ENCODE measurements around the gene FOXR2. TPM values are rescaled to one million over a fixed set of nuclear protein-coding genes. Genes with fewer than 3 reads are reported as not detected.

FOXR2 gene
- total and polyA plus RNA-seq, 4 experiments from 2014 or later: not detected

DNA sequence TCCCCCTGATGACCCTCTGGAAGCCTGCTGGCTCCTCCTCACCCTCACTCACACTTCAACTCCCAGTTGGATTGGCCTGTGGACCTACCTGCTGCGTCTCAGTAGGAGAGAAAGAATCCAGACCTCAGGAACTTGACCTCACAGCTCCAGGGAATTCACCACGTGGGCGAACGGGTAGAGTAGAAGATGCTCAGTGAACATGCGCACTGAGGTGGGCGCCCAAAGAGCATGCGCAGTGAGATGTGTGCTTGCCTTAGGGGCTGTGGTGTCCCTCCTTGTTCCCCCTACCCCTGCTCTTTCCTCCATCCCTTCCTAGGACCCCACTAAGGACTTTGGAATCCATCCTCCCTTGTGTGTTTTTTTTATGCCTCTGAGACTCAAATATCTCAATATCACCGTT is 12.9 kb downstream of the FOXR2 start:
- intact Hi-C loops (cut with micrococcal nuclease): no loop called here
- H3K9me3 Mint-ChIP-seq: no peaks in the 10 kb centered on the region
- H3K4me3 Mint-ChIP-seq: no peak overlapping the region
- no peaks in the 10 kb centered on the region for H3K9me3 ChIP-seq (ENCODE audit: control insufficient read depth in 1 of 2, low read length in 2 of 2)
- ChIA-PET CTCF (ENCODE audit: partially characterized antibody) (no interaction called here), POLR2A (ENCODE audit: partially characterized antibody) (no interaction called here)
- no peaks in the 10 kb centered on the region for H3K27me3 ChIP-seq (ENCODE audit: insufficient read depth, low read length)
- H3K27me3 Mint-ChIP-seq: peaks cover 0 to 3% of the 10 kb centered on the region in 2 donors
- H3K27ac Mint-ChIP-seq: peak overlapping the region in 1 of 7 donors; percentile 30
- no peaks in the 10 kb centered on the region for H3K36me3 ChIP-seq (ENCODE audit: insufficient read depth, low read length)
- no peaks in the 10 kb centered on the region for H3K4me1 ChIP-seq (ENCODE audit: insufficient read depth, low read length)
- DNase-seq: no peak
- no peak overlapping the region for H3K4me3 ChIP-seq (ENCODE audit: low read length in 2 of 2)
- H3K27ac ChIP-seq (ENCODE audit: low read depth, low read length): no peak overlapping the region
- H3K4me1 Mint-ChIP-seq: no peaks in the 10 kb centered on the region
- no peaks in the 10 kb centered on the region for H3K36me3 Mint-ChIP-seq

DNA sequence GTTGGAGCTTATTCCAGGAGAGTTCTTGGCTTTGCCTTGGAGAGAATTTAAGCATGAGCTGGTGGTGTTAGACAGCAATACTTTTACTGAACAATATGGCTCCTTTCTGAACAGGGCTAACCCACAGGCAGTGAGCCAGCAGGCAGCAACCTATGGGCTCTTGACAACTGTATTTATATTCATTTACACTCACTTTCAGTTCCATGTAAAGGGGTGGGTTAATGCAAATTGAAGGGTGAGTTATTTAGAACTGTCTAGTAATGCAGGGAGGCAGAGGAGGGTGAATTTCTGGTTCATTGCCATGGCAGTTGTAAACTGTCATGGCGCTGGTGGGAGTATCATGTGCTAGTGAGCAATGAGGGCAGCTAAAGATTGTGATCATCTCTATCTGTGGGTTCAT is 15.7 kb downstream of the FOXR2 start:
- H3K4me1 Mint-ChIP-seq: no peaks in the 10 kb centered on the region
- H3K4me1 ChIP-seq (ENCODE audit: insufficient read depth, low read length): no peaks in the 10 kb centered on the region
- intact Hi-C loops (cut with micrococcal nuclease): no loop called here
- ChIA-PET POLR2A (ENCODE audit: partially characterized antibody) (no interaction called here), CTCF (ENCODE audit: partially characterized antibody) (no interaction called here)
- no peak overlapping the region for H3K27ac ChIP-seq (ENCODE audit: low read depth, low read length)
- no peaks in the 10 kb centered on the region for H3K9me3 Mint-ChIP-seq
- no peaks in the 10 kb centered on the region for H3K27me3 ChIP-seq (ENCODE audit: insufficient read depth, low read length)
- H3K4me3 ChIP-seq (ENCODE audit: low read length in 2 of 2): no peak overlapping the region
- no peak for DNase-seq
- no peak overlapping the region for H3K4me3 Mint-ChIP-seq
- no peaks in the 10 kb centered on the region for H3K9me3 ChIP-seq (ENCODE audit: control insufficient read depth in 1 of 2, low read length in 2 of 2)
- H3K27ac Mint-ChIP-seq: no peak overlapping the region
- no peaks in the 10 kb centered on the region for H3K36me3 Mint-ChIP-seq
- no peaks in the 10 kb centered on the region for H3K36me3 ChIP-seq (ENCODE audit: insufficient read depth, low read length)
- peaks cover 3% of the 10 kb centered on the region in 2 donors for H3K27me3 Mint-ChIP-seq

DNA sequence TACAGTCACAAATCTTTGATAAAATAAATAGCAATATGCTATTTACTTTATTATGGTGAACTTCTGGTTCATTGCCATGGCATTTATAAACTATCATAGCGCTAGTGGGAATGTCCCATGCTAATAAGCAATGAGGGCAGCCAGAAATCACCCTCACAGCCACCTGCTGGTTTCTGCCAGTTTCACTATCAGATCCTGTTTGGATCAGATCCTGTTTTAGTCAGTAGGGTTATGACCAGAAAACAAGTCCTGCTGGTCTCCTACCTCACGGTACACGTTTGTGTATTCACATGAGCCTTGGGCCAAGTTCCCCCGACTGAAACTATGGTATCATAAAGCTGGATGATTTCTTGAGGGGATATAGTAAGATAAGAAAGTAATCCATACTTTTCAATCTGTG is 17.7 kb downstream of the FOXR2 start:
- H3K27ac ChIP-seq (ENCODE audit: low read depth, low read length): no peak overlapping the region
- intact Hi-C loops (cut with micrococcal nuclease): no loop called here
- no peaks in the 10 kb centered on the region for H3K36me3 Mint-ChIP-seq
- H3K9me3 ChIP-seq (ENCODE audit: control insufficient read depth in 1 of 2, low read length in 2 of 2): no peaks in the 10 kb centered on the region
- no peak overlapping the region for H3K4me3 ChIP-seq (ENCODE audit: low read length in 2 of 2)
- CTCF ChIA-PET (ENCODE audit: partially characterized antibody): no interaction called here
- no peaks in the 10 kb centered on the region for H3K27me3 ChIP-seq (ENCODE audit: insufficient read depth, low read length)
- H3K36me3 ChIP-seq (ENCODE audit: insufficient read depth, low read length): no peaks in the 10 kb centered on the region
- H3K27me3 Mint-ChIP-seq: peaks cover 3% of the 10 kb centered on the region in 2 donors
- no peak overlapping the region for H3K27ac Mint-ChIP-seq
- H3K4me1 ChIP-seq (ENCODE audit: insufficient read depth, low read length): no peaks in the 10 kb centered on the region
- POLR2A ChIA-PET (ENCODE audit: partially characterized antibody): no interaction called here
- no peak for DNase-seq
- no peaks in the 10 kb centered on the region for H3K9me3 Mint-ChIP-seq
- H3K4me1 Mint-ChIP-seq: no peaks in the 10 kb centered on the region
- no peak overlapping the region for H3K4me3 Mint-ChIP-seq

DNA sequence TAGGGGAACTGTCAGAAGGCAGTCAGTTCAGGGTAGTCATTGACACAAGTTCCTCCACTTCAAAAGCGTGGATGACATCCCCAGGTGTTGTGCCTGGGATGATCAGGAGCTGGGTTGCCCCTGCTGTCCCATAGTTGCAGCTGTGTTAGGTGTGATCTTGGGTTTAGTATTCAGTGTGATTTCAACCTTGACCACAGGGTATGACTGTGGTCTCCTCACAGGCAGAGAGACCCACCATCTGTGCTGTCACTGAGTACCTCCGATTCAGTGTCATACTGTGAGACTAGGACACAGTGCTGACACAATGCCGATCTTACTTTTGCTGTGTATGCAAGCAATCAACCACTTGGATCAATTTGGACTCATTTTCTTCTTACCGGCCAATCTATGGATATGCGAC is 25.2 kb downstream of the FOXR2 start:
- POLR2A ChIA-PET (ENCODE audit: partially characterized antibody): no interaction called here
- CTCF ChIA-PET (ENCODE audit: partially characterized antibody): no interaction called here
- no peak overlapping the region for H3K27ac ChIP-seq (ENCODE audit: low read depth, low read length)
- no peaks in the 10 kb centered on the region for H3K9me3 ChIP-seq (ENCODE audit: control insufficient read depth in 1 of 2, low read length in 2 of 2)
- no peak overlapping the region for H3K4me3 Mint-ChIP-seq
- no peaks in the 10 kb centered on the region for H3K27me3 Mint-ChIP-seq
- H3K4me1 ChIP-seq (ENCODE audit: insufficient read depth, low read length): no peaks in the 10 kb centered on the region
- H3K36me3 Mint-ChIP-seq: no peaks in the 10 kb centered on the region
- H3K27ac Mint-ChIP-seq: no peak overlapping the region
- no peaks in the 10 kb centered on the region for H3K27me3 ChIP-seq (ENCODE audit: insufficient read depth, low read length)
- H3K36me3 ChIP-seq (ENCODE audit: insufficient read depth, low read length): no peaks in the 10 kb centered on the region
- DNase-seq: no peak
- peaks cover 0 to 3% (median 0%) of the 10 kb centered on the region in 8 donors for H3K9me3 Mint-ChIP-seq
- H3K4me1 Mint-ChIP-seq: peaks cover 0 to 4% (median 0%) of the 10 kb centered on the region in 4 donors
- intact Hi-C loops (cut with micrococcal nuclease): no loop called here
- H3K4me3 ChIP-seq (ENCODE audit: low read length in 2 of 2): no peak overlapping the region

DNA sequence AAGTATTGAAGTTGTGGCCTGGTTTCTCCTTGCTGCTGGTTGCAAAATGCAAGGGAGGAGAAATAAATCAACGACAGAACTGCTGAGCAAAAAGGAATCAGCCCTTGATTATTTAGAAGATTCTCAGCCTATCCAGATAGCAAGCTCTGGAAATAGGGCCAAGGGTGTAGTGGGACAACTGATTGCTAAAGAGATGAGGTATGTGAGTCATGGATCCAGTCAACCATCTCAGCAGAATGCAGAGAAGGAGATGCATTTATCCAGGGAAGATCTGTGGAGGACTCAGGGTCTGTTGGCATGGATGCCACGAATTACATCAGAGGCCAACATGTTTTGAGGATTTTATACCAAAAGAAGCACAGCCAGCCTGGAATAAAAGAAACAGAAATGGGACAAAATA is 36.7 kb downstream of the FOXR2 start:
- H3K9me3 ChIP-seq (ENCODE audit: control insufficient read depth in 1 of 2, low read length in 2 of 2): no peaks in the 10 kb centered on the region
- no peak overlapping the region for H3K4me3 ChIP-seq (ENCODE audit: low read length in 2 of 2)
- no peaks in the 10 kb centered on the region for H3K36me3 ChIP-seq (ENCODE audit: insufficient read depth, low read length)
- peaks cover 0 to 4% of the 10 kb centered on the region in 2 donors for H3K27me3 Mint-ChIP-seq
- peaks cover 0 to 4% (median 0%) of the 10 kb centered on the region in 8 donors for H3K9me3 Mint-ChIP-seq
- intact Hi-C loops (cut with micrococcal nuclease): no loop called here
- no peaks in the 10 kb centered on the region for H3K4me1 ChIP-seq (ENCODE audit: insufficient read depth, low read length)
- ChIA-PET POLR2A (ENCODE audit: partially characterized antibody) (no interaction called here), CTCF (ENCODE audit: partially characterized antibody) (no interaction called here)
- DNase-seq: no peak
- no peaks in the 10 kb centered on the region for H3K4me1 Mint-ChIP-seq
- no peak overlapping the region for H3K4me3 Mint-ChIP-seq
- H3K36me3 Mint-ChIP-seq: no peaks in the 10 kb centered on the region
- no peak overlapping the region for H3K27ac Mint-ChIP-seq
- no peaks in the 10 kb centered on the region for H3K27me3 ChIP-seq (ENCODE audit: insufficient read depth, low read length)
- no peak overlapping the region for H3K27ac ChIP-seq (ENCODE audit: low read depth, low read length)

DNA sequence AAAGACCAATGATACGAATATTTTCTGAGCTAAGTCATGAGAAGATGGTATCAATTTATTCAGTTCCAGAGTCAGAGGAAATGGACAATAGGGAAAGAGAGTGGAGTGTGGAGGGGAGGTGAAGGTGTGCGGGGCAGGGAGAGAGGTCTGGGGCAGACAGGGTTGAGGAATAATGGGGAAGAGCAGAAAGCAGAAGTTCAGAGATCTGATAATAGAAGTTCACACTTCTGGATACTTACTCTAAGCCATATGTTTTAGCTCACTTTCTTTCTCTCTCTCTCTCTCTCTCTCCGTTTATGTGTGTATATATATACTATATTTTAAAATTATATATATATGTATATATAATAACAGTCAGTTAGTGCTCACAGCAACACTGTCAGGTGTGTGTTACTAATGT is 40.4 kb downstream of the FOXR2 start:
- CTCF ChIA-PET (ENCODE audit: partially characterized antibody): no interaction called here

DNA sequence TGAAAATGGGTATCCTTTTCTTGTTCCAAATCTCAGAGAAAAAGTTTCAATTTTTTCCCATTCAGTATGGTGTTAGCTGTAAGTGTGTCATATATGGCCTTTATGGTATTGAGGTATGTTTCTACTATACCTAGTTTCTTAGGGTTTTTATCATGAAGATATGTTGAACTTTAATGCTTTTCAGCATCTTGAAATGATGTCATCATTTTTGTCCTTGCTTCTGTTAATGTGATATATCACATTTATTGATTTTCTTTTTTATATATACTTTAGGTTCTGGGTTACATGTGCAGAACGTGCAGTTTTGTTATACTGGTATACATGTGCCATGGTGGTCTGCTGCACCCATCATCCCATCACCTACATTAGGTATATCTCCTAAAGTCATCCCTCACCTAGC is 44.9 kb downstream of the FOXR2 start:
- peaks cover 0 to 40% (median 19%) of the 10 kb centered on the region in 8 donors for H3K9me3 Mint-ChIP-seq
- H3K4me3 Mint-ChIP-seq: no peak overlapping the region

More for the DNA sequence above, 40.4 kb downstream of the FOXR2 start:
- no peaks in the 10 kb centered on the region for H3K9me3 ChIP-seq (ENCODE audit: control insufficient read depth in 1 of 2, low read length in 2 of 2)
- intact Hi-C loops (cut with micrococcal nuclease): no loop called here
- H3K27ac ChIP-seq (ENCODE audit: low read depth, low read length): no peak overlapping the region
- no peaks in the 10 kb centered on the region for H3K36me3 Mint-ChIP-seq
- H3K27me3 ChIP-seq (ENCODE audit: insufficient read depth, low read length): no peaks in the 10 kb centered on the region
- H3K4me1 Mint-ChIP-seq: no peaks in the 10 kb centered on the region
- peaks cover 0 to 4% of the 10 kb centered on the region in 2 donors for H3K27me3 Mint-ChIP-seq
- no peak for DNase-seq
- no peak overlapping the region for H3K4me3 Mint-ChIP-seq
- H3K4me3 ChIP-seq (ENCODE audit: low read length in 2 of 2): no peak overlapping the region
- peaks cover 0 to 9% (median 4%) of the 10 kb centered on the region in 8 donors for H3K9me3 Mint-ChIP-seq
- peak overlapping the region in 1 of 7 donors; percentile 31 for H3K27ac Mint-ChIP-seq
- POLR2A ChIA-PET (ENCODE audit: partially characterized antibody): no interaction called here
- H3K4me1 ChIP-seq (ENCODE audit: insufficient read depth, low read length): no peaks in the 10 kb centered on the region
- H3K36me3 ChIP-seq (ENCODE audit: insufficient read depth, low read length): no peaks in the 10 kb centered on the region

More for the DNA sequence above, 44.9 kb downstream of the FOXR2 start:
- POLR2A ChIA-PET (ENCODE audit: partially characterized antibody): no interaction called here
- Histone ChIP-seq H3K4me3 (ENCODE audit: low read length in 2 of 2) (no peak overlapping the region), H3K27me3 (ENCODE audit: insufficient read depth, low read length) (no peaks in the 10 kb centered on the region), H3K36me3 (ENCODE audit: insufficient read depth, low read length) (no peaks in the 10 kb centered on the region), H3K27ac (ENCODE audit: low read depth, low read length) (no peak overlapping the region), H3K4me1 (ENCODE audit: insufficient read depth, low read length) (no peaks in the 10 kb centered on the region), H3K9me3 (ENCODE audit: control insufficient read depth in 1 of 2, low read length in 2 of 2) (no peaks in the 10 kb centered on the region)
- no peak for DNase-seq
- Mint-ChIP-seq H3K27me3 (no peaks in the 10 kb centered on the region), H3K36me3 (no peaks in the 10 kb centered on the region), H3K27ac (no peak overlapping the region), H3K4me1 (no peaks in the 10 kb centered on the region)
- CTCF ChIA-PET (ENCODE audit: partially characterized antibody): no interaction called here
- intact Hi-C loops (cut with micrococcal nuclease): no loop called here
